Mucosa of descending colon (tissue), 3 donors: ENCODE data around the gene CSNK1A1L. TPM values are rescaled to one million over a fixed set of nuclear protein-coding genes. Genes with fewer than 3 reads are reported as not detected.

Experiments
- ATAC-seq: fragments of 200-7000 bp; cut with Tn5 transposase; one replicate; pipeline ENCODE4 v1.9.1; 2020; ENCODE audit warnings: mild to moderate bottlenecking, moderate library complexity
- DNase-seq, 3 donors: peaks; one replicate each; pipeline ENCODE4 v3.0.0-alpha.2; 2020
- H3K36me3 ChIP-seq: fragments of 200-600 bp; one replicate; pipeline ENCODE4 v1.8.0; 2021; ENCODE audit warnings: low read depth, mild to moderate bottlenecking
- H3K4me1 ChIP-seq: fragments of 200-600 bp; one replicate; pipeline ENCODE4 v1.8.0; 2021; ENCODE audit warnings: low read depth, mild to moderate bottlenecking
- H3K4me3 ChIP-seq: fragments of 200-600 bp; one replicate; pipeline ENCODE4 v1.8.0; 2021; ENCODE audit warnings: mild to moderate bottlenecking
- H3K9me3 ChIP-seq: fragments of 200-600 bp; one replicate; pipeline ENCODE4 v1.8.0; 2021; ENCODE audit warnings: mild to moderate bottlenecking
- intact Hi-C, 2 donors: fragments of 100-400 bp; cut with DNase I in 1 of 2; cut with micrococcal nuclease in 1 of 2; formaldehyde crosslinking; loops; one replicate each; pipeline versions ENCODE4 v1.11.0 to v1.11.1; 2022; cut with DNase I, micrococcal nuclease
- total RNA-seq, 3 donors: library from RNA; stranded (reverse); fragmentation: NEBNext Ultra II Directional in 2 of 3; extraction: Animal tissue kit (Norgen Biotek cat#: 25700) in 2 of 3; gene quantifications; one replicate each; pipeline versions ENCODE4 v1.2.1 to v1.2.4, GENCODE V29; 2021 to 2023
- TF ChIP-seq, protein P1 (sequence below): fragments of 200-600 bp; IDR thresholded peaks from one replicate; pipeline ENCODE4 v1.8.0; 2022; ENCODE audit warnings: antibody characterized with exemption, mild to moderate bottlenecking
- donor health status: DM: no; HTN: no; CAD: no; lungs with moderate emphysema.
- donor health status: DM: no; HTN: no; CAD: no.
- donor health status: DM: no; HTN: yes; CAD: no.

Gene CSNK1A1L
- total RNA-seq, 3 donors from 2014 or later, result not detected

DNA sequence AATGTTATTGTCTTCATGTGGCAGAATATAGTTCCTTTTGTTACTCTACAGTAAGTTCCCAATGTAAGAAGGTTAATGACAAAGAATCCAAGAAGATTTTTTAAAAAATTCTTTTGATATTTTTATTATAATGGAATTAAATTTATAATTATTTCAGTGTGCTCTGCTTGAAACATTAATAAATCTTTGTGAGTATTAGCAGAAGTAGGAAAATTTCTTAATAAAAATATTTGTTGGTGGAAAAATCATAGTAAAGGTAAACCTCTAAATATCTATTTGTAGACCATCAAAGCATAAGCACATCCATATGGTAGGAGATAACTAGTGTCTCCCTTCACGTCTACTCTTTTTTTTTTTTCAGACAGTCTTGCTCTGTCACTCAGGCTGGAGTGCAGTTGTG lies 4.3 kb downstream of the CSNK1A1L start:
- Histone ChIP-seq H3K4me1 (no peaks in the 10 kb centered on the region), H3K9me3 (no peaks in the 10 kb centered on the region), H3K36me3 (no peaks in the 10 kb centered on the region), H3K4me3 (no peak overlapping the region)
- ATAC-seq (no peak), DNase-seq (no peak)
- intact Hi-C loops, result loop anchor here in 1 of 2 donors (10.0 kb wide), 1 partner anchor 504 kb away; no protein-coding TSS in a partner anchor
- TF ChIP-seq, protein P1, sequence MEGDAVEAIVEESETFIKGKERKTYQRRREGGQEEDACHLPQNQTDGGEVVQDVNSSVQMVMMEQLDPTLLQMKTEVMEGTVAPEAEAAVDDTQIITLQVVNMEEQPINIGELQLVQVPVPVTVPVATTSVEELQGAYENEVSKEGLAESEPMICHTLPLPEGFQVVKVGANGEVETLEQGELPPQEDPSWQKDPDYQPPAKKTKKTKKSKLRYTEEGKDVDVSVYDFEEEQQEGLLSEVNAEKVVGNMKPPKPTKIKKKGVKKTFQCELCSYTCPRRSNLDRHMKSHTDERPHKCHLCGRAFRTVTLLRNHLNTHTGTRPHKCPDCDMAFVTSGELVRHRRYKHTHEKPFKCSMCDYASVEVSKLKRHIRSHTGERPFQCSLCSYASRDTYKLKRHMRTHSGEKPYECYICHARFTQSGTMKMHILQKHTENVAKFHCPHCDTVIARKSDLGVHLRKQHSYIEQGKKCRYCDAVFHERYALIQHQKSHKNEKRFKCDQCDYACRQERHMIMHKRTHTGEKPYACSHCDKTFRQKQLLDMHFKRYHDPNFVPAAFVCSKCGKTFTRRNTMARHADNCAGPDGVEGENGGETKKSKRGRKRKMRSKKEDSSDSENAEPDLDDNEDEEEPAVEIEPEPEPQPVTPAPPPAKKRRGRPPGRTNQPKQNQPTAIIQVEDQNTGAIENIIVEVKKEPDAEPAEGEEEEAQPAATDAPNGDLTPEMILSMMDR, result no peak

DNA sequence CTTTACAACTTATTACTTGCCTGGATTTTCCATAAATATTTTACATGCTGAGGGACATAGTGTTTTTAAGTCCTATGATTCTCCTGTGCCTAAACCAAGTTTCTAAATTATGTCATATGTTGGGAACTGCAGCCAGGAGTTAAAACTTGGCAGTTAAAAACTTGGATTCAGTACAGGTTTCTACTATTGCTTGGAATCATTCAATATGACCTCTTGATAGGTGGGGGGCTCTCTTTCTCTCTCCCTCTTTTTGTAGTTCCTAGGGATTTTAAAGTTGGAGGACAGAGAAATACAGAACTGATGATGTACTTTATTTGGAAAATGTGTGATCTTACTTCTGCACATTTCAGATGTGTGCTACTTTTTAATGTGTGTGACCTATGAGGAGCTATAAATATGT lies 4.7 kb downstream of the CSNK1A1L start:
- H3K4me3 ChIP-seq, result no peak overlapping the region
- H3K36me3 ChIP-seq, result no peaks in the 10 kb centered on the region
- no peaks in the 10 kb centered on the region for H3K9me3 ChIP-seq
- ATAC-seq, result no peak
- TF ChIP-seq, protein P1, result no peak
- DNase-seq, result no peak
- intact Hi-C loops, result loop anchor here in 1 of 2 donors (10.0 kb wide), 1 partner anchor 504 kb away; no protein-coding TSS in a partner anchor
- H3K4me1 ChIP-seq, result no peaks in the 10 kb centered on the region

DNA sequence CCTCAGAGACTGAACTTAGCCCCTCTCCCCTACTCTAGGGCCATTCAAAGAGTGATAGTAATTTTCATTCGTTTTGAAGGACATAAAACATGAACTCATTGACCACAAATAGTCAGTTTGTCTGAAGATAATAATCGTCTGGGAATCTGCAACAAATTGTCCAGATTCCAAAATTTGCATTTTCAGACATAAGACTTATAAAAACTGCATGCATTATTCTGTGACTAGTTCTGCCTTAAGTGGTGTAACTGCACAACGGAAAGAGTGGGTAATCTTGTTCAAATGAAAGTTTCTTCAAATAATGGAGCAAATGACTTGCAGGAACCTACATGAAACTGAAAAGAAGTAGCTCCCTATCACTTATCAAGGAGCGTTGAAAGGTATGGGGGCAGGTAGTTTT lies 8.4 kb downstream of the CSNK1A1L start:
- TF ChIP-seq, protein P1, result no peak
- intact Hi-C loops, result no loop called here
- Histone ChIP-seq H3K4me3 (no peak overlapping the region), H3K4me1 (no peaks in the 10 kb centered on the region), H3K36me3 (no peaks in the 10 kb centered on the region), H3K9me3 (no peaks in the 10 kb centered on the region)
- ATAC-seq, result no peak
- DNase-seq, result no peak

DNA sequence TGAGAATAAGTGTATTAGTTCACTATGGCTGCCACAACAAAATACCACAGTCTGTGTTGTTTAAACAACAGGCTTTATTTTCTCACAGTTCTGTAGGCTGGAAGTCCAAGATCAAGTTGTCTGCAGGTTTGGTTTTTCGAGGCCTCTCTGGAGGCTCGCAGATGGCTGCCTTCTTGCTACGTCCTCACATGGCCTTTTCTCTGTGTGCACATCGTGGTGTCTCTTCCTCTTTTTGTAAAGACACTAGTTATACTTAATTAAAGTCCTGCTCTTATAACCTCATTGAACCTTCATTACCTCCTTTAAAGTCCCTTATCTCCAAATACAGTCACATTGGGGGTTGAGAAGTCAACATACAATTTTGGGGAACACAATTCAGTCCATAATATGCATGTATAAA lies 10.6 kb downstream of the CSNK1A1L start:
- no peaks in the 10 kb centered on the region for H3K36me3 ChIP-seq
- TF ChIP-seq, protein P1, result no peak
- ATAC-seq (no peak), DNase-seq (no peak)
- intact Hi-C loops, result no loop called here
- no peak overlapping the region for H3K4me3 ChIP-seq
- no peaks in the 10 kb centered on the region for H3K9me3 ChIP-seq
- no peaks in the 10 kb centered on the region for H3K4me1 ChIP-seq

DNA sequence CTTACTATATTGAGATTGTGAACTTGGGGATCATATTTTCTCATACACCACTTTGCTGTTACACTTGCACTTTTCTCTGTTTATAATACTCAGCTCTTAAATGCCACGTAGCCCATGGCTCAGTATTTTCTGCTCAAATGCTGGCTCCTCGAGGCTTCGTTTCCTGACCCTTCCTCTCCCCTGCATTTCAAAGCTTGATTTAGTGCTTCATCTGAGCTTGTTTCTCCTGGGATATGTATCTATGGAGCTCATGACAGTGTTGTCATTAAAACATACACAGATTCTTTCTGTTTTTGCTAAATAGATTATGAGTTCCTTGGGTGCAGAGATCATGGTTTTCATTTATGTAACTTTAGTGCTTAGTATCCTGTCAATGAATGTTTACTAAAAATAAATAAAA lies 11.4 kb downstream of the CSNK1A1L start:
- H3K4me1 ChIP-seq, result no peaks in the 10 kb centered on the region
- TF ChIP-seq, protein P1, result no peak
- ATAC-seq, result no peak
- DNase-seq, result no peak
- intact Hi-C loops, result no loop called here
- H3K9me3 ChIP-seq, result no peaks in the 10 kb centered on the region
- H3K36me3 ChIP-seq, result no peaks in the 10 kb centered on the region
- H3K4me3 ChIP-seq, result no peak overlapping the region

DNA sequence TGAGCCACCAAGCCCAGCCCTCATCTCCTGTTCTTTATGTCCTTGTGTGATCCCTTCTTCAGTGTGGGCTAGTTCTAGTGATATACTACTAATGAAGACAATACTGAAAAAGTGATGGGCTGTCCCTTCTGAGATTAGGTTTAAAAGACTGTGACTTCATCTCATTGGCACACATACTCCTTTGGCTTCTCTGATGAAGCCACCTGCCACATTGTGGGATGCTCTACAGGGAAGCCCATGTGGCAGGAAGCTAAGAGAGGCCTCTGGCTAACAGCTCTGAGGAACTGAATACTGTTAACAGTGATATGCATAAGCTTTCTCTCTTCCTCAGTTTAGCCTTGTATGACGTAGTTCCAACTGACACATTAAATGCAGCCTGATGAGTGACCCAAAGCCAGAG lies 13.6 kb downstream of the CSNK1A1L start:
- DNase-seq (no peak), ATAC-seq (no peak)
- Histone ChIP-seq H3K4me1 (no peaks in the 10 kb centered on the region), H3K4me3 (no peak overlapping the region), H3K9me3 (no peaks in the 10 kb centered on the region), H3K36me3 (no peaks in the 10 kb centered on the region)
- intact Hi-C loops, result no loop called here
- TF ChIP-seq, protein P1, result no peak
